Cortex of kidney (tissue), 1 donor: ENCODE results near the gene SPINK14.

Experiments used
- DNase-seq: peaks from one replicate; lab custom pipeline; 2025; lab: John Stamatoyannopoulos, UW

The SPINK14 gene

DNA sequence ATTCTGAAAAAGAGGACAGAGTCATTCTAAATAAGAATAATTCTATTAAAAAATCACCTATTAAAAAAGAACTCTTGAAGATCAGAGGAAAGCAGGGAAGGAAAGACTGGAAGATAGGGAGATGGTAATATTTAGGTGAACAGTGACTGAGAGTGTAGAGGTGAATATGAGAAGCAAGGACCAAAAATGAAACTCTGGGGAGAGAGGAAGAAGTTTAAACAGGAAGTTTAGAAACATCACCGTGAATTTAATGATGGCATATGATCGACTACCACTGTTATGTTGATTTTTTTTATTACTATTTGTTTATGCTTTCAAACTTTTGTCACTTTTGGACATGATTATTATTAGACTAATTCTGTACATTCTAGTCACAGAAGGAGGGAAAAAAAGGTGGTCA is 32.8 kb downstream of the SPINK14 start:
- no peak for DNase-seq

DNA sequence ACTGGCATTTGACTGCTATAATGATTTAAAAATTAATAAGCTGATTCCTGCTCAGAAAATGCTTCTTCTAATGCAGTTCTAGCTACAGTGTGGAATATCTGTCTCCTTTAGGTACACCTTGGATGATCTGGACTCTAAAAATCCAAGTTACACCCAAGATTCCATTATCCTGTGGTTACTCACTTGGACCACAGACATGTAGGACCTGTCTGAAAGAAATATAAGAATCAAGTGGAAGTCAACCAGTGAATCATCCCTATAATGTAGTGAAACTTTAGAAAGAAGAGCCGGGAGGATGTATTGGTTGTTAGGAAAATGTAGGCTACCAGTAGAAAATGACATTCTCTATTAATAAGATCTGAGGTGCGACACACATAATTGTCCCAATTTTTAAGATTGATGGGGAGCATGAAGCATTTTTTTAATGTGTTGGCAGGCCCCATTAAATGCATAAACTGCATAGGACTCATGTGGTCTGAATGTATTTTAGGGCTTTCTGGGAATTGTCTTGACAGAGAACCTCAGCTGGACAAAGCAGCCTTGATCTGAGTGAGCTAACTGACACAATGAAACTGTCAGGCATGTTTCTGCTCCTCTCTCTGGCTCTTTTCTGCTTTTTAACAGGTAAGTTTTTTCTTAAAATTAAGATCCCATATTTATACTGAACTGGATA is 34.3 kb downstream of the SPINK14 start, which contains the start of gene SPINK6:
SPINK6 (plus strand) TSS at position 512 of the 673 bp plus-strand sequence; CDS start at position 567, 55 bp downstream.
- no peak for DNase-seq

DNA sequence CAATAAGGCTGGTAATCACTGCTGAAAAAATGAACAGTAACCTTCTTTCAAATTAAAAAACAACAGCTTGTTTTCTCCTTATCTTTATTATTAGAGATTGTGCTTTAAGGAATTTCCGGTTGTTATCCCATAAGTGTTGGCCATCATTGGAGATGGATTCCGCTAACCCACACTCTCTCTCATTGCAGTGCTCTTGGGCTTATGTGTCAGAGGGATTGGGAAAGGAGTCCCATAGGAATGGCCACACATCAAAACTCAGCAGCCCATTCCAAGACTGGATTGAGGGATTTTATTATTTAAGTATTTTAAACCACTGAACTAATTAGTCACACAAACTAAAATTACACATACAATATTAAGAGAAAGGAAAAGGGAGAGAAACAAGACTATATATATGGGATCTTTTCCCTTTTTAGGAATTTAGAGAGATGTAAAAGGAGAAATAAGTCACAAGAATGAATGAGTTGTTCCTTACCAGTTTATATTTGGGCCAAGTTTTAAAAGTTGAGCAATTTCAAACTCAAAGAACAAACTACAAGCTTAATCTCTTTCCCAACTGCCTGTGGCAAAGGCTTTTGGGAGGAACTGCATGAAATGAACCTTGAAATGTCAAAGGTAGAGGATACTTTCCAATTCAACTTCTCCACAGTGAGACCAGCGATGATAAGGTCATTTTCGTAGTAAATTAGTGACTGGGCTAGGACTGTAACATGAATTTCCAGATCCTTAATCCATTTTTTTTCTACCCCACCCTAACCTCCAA is 36.9 kb downstream of the SPINK14 start:
- DNase-seq, result no peak

DNA sequence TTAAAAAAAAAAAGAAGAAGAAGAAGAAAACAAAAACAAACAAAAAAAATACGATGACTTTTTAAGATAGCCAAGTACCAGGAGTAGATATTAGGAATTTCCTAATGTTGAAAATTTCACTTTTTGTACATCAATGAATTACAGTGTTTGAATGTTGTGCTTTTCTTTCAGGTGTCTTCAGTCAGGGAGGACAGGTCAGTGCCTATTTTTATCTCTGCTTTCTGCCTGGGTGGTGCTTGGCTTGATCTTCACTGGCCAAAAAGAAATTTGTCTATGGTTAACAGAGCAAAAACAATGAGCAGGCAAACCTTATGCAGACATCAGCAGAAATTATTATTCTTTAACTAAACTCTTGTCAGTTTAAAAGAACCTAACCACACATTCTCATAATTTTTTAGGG is 37.5 kb downstream of the SPINK14 start:
- no peak for DNase-seq

DNA sequence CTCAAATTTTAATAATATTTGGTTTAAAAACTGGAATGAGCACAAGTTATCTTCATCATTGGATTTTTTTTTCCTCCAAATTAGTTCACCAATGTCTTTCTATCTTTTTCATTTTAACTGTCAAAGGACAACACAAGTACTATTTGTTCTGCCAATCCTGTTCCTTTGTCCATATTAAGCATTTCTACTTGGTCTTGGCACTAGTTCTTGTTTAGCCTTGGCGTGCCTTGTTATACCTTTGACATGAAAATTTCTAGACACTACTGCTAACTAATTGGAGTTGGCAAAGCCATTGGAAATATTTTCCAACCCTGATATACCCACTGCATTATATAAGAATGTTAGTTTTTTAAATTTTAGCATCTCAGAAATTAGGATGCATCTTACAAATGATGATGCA is 38.3 kb downstream of the SPINK14 start:
- no peak for DNase-seq

DNA sequence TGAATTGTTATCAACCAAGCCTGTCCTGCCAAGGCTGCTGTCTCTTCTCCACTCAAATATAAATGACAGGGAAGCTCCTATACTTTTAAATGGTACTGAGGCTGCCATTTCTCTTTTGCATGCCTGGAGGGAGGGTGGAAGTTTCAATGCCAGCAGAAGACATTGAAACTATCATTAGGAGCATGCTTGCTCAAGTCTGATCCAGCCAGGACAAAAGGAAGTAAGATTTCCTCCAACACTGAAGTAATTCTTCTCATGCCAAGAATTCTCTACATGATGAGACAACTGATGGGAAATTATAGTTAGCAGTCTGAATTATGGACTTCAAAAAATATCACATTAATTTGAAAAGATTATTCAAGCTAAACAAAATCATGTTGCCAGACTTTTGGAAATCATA is 39.9 kb downstream of the SPINK14 start:
- no peak for DNase-seq

DNA sequence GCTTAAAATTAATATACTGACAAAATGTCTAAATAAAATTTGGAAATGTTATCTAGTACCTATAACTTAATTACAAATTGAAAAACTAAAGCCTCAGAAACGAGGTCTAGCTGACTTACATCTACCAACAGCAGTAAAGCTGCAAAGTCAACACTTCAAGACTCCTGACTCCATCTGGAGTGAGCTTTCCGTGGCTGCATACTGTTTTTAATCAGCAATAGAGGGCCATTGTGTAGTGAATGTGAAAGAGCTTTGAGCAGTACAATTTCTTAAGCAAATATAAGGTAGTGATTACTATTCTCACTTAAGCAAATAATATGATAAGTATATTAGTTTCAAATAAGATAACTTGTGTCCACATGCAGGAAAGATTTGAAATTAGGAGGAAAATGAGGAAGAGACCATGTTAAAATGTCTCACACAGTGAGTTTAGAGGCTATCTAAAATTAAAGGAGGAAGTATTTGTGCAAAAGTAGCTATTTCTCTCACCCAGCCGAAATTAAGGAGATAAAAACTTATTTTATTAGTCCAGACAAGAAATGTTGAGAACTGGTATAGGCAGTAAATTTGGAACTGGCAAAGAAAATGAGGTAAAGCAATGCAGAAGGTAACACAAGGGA is 40.9 kb downstream of the SPINK14 start:
- no peak for DNase-seq

DNA sequence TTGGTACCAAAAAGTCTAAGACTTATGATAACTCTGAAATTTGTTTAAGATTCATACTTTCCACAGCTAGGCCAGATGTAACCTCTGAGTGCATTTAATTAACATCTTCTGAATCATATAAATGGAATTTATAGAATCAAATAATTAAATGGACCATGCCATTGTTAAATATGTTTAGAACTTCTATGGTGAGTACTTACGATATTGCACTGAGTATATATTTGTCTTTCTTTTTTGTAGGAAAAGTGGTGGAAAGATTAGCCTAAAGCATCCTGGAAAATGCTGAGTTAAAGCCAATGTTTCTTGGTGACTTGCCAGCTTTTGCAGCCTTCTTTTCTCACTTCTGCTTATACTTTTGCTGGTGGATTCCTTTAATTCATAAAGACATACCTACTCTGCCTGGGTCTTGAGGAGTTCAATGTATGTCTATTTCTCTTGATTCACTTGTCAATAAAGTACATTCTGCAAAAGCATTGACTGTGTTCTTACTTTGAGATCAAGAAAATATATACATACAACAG is 46.4 kb downstream of the SPINK14 start:
- DNase-seq, result no peak

DNA sequence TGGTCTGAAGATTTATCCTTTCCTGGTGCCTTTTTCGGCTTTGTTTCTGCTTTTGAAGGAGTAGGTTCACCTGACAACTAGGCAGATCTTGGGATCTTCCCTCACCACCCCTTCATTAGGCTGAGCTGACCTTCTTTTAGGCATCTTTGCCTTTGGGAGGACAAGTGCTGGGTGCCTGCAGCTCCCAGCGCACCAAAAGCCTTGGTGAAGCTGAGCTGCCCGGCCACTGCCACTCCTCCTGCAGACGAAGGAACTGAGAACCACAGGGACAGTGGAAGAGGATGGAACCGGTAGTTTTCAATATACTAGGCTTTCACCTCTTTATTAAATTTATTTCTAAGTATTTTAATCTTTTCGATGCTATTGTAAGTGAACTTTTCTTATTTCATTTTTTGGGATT is 53.2 kb downstream of the SPINK14 start:
- DNase-seq, result no peak

DNA sequence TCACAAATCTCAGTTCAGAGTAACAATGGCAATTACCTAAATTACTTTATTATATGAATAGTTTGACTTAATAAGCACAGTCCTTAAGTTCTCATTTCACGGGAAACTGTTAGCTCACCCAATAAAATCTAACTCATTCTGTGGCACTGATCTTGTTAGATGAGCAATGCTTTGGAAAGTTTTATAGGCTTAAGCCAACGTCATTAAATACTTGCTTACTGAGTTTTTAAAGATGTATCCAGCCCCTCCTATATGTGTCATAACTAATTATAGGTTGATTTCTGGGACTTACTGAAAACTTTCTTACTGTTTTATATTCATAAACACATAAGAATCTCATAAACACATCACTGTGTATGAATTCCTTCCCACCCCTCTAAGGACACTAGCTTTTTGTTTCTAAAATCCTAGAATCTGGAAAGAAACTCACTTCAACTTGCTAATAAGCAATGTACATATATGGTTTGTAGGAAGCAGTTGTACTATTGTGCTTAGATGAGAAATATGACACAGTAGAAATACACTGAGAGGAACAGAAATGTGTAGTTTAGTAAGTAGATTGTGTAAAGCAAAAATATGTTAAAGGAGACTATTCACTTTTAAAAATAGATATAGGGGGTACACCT is 55.9 kb downstream of the SPINK14 start:
- no peak for DNase-seq
